IMR-90 (cell line): Measurements from ENCODE around the gene SAFB2. TPM values are rescaled to one million over a fixed set of nuclear protein-coding genes. Genes with fewer than 3 reads are reported as not detected.

Source experiments
- ATAC-seq: fragments of 200-7000 bp; cut with Tn5 transposase; 2 replicates; pipeline ENCODE4 v1.9.1; 2020; ENCODE audit warnings: low read depth, mild to moderate bottlenecking, moderate library complexity
- BruUV-seq: library from RNA; stranded (reverse); fragments of 400-500 nt; replicated peaks from 2 replicates; lab custom pipeline; 2021; lab: Mats Ljungman, UMichigan
- CTCF ChIA-PET: fragments of 300-600 bp; formaldehyde crosslinking; extraction: SDS; loops from one replicate; lab custom pipeline; 2021; ENCODE audit warnings: antibody characterized with exemption; lab: Yijun Ruan, JAX
- POLR2A ChIA-PET: fragments of 300-600 bp; sonication (Branson Sonifier 250); formaldehyde crosslinking; loops from one replicate; lab custom pipeline; 2022; ENCODE audit warnings: antibody characterized with exemption; ENCODE audit not compliant: unreplicated experiment; lab: Charles Lee
- DNase-seq: peaks from one replicate; pipeline ENCODE4 v3.0.0; 2013
- H2AFZ ChIP-seq: replicated peaks from 2 replicates; pipeline ENCODE3; 2013; ENCODE audit warnings: low read length, mild to moderate bottlenecking; ENCODE audit not compliant: poor library complexity
- H2AK5ac ChIP-seq: 2 replicates; pipeline ENCODE4 v1.6.1; 2013; ENCODE audit warnings: low read depth, low read length, inconsistent platforms
- H2AK9ac ChIP-seq: replicated peaks from 2 replicates; pipeline ENCODE3; 2013; ENCODE audit warnings: mild to moderate bottlenecking, low read depth, low read length, moderate library complexity; ENCODE audit not compliant: poor library complexity
- H2BK120ac ChIP-seq: 2 replicates; pipeline ENCODE4 v1.6.1; 2013; ENCODE audit warnings: low read depth, low read length, inconsistent platforms
- H2BK15ac ChIP-seq: 3 replicates; pipeline ENCODE4 v1.6.1; 2013; ENCODE audit warnings: low read depth, low read length, inconsistent platforms
- H2BK20ac ChIP-seq: 2 replicates; pipeline ENCODE4 v1.6.1; 2013; ENCODE audit warnings: low read depth, mild to moderate bottlenecking, inconsistent platforms, low read length, moderate library complexity
- H2BK5ac ChIP-seq: 2 replicates; pipeline ENCODE4 v1.6.1; 2013; ENCODE audit warnings: mild to moderate bottlenecking, low read depth, low read length, inconsistent platforms; ENCODE audit not compliant: poor library complexity, severe bottlenecking
- H3K14ac ChIP-seq: replicated peaks from 2 replicates; pipeline ENCODE4 v1.6.1; 2013; ENCODE audit warnings: low read depth, low read length, inconsistent platforms
- H3K18ac ChIP-seq: 2 replicates; pipeline ENCODE4 v1.6.1; 2013; ENCODE audit warnings: low read depth, low read length, control low read depth
- H3K23ac ChIP-seq: 2 replicates; pipeline ENCODE4 v1.6.1; 2013; ENCODE audit warnings: low read depth, low read length, inconsistent platforms
- H3K27ac ChIP-seq: 2 replicates; pipeline ENCODE4 v1.5.1; 2013; ENCODE audit warnings: mild to moderate bottlenecking, control low read depth, low read length; ENCODE audit not compliant: insufficient read depth
- H3K27me3 ChIP-seq: 2 replicates; pipeline ENCODE4 v1.6.1; 2013; ENCODE audit warnings: low read length; ENCODE audit not compliant: control insufficient read depth, insufficient read depth
- H3K36me3 ChIP-seq: 2 replicates; pipeline ENCODE4 v1.6.1; 2013; ENCODE audit warnings: low read length, mixed read lengths; ENCODE audit not compliant: control insufficient read depth, insufficient read depth
- H3K4ac ChIP-seq: 2 replicates; pipeline ENCODE4 v1.6.1; 2013; ENCODE audit warnings: low read depth, low read length, inconsistent platforms
- H3K4me1 ChIP-seq: 2 replicates; pipeline ENCODE4 v1.6.1; 2013; ENCODE audit warnings: low read length, mixed read lengths; ENCODE audit not compliant: control insufficient read depth, insufficient read depth
- H3K4me2 ChIP-seq: 2 replicates; pipeline ENCODE4 v1.6.1; 2013; ENCODE audit warnings: low read depth, mild to moderate bottlenecking, control low read depth, low read length, moderate library complexity
- H3K4me3 ChIP-seq: 2 replicates; pipeline ENCODE4 v1.5.1; 2013; ENCODE audit warnings: low read depth, mild to moderate bottlenecking, control low read depth, low read length, moderate library complexity; ENCODE audit not compliant: insufficient read depth
- H3K56ac ChIP-seq: 2 replicates; pipeline ENCODE4 v1.6.1; 2013; ENCODE audit warnings: low read length, inconsistent platforms; ENCODE audit not compliant: insufficient read depth; ENCODE audit errors: extremely low read depth
- H3K79me1 ChIP-seq, 2 experiments: 2 replicates each; pipeline ENCODE4 v1.6.1; 2013; ENCODE audit warnings: low read length in 2 of 2, inconsistent platforms in 1 of 2, low read depth in 1 of 2
- H3K9ac ChIP-seq: 2 replicates; pipeline ENCODE4 v1.6.1; 2013; ENCODE audit warnings: low read depth, low read length, control low read depth
- H3K9me1 ChIP-seq: 2 replicates; pipeline ENCODE4 v1.6.1; 2013; ENCODE audit warnings: low read length, inconsistent platforms; ENCODE audit not compliant: insufficient read depth
- H3K9me3 ChIP-seq: 2 replicates; pipeline ENCODE4 v1.6.1; 2013; ENCODE audit warnings: low read length; ENCODE audit not compliant: control insufficient read depth, insufficient read depth
- H4K20me1 ChIP-seq: 2 replicates; pipeline ENCODE4 v1.6.1; 2013; ENCODE audit warnings: low read length, inconsistent platforms; ENCODE audit not compliant: insufficient read depth
- H4K5ac ChIP-seq: 2 replicates; pipeline ENCODE4 v1.6.1; 2013; ENCODE audit warnings: mild to moderate bottlenecking, low read depth, low read length, control low read depth
- H4K8ac ChIP-seq, 2 experiments: 2 replicates each; pipeline ENCODE4 v1.6.1; 2013; ENCODE audit warnings: low read depth in 2 of 2, low read length in 2 of 2, control low read depth in 1 of 2, inconsistent platforms in 1 of 2
- H4K91ac ChIP-seq: 2 replicates; pipeline ENCODE4 v1.6.1; 2013; ENCODE audit warnings: low read depth, low read length, inconsistent platforms; ENCODE audit not compliant: insufficient read depth
- BHLHE40 ChIP-seq: fragments of 150-350 bp; IDR thresholded peaks from 2 replicates; pipeline ENCODE4 v1.6.1; 2016; ENCODE audit warnings: mild to moderate bottlenecking, low read depth, low read length
- CEBPB ChIP-seq: IDR thresholded peaks from 2 replicates; pipeline ENCODE4 v1.6.1; 2012; ENCODE audit warnings: low read depth, low read length, improper control_type of control experiment
- FOS ChIP-seq: fragments of 150-350 bp; IDR thresholded peaks from 2 replicates; pipeline ENCODE4 v1.6.1; 2016; ENCODE audit warnings: low read depth, low read length
- MAFK ChIP-seq: IDR thresholded peaks from 2 replicates; pipeline ENCODE4 v1.6.1; 2012; ENCODE audit warnings: low read depth, low read length, improper control_type of control experiment
- MAZ ChIP-seq: IDR thresholded peaks from 2 replicates; pipeline ENCODE4 v1.6.1; 2012; ENCODE audit warnings: low read depth, mild to moderate bottlenecking, low read length, improper control_type of control experiment, moderate library complexity, borderline replicate concordance
- MXI1 ChIP-seq: IDR thresholded peaks from 2 replicates; pipeline ENCODE4 v1.6.1; 2012; ENCODE audit warnings: low read depth, mild to moderate bottlenecking, low read length, moderate library complexity, borderline replicate concordance
- POLR2A ChIP-seq: IDR thresholded peaks from 2 replicates; pipeline ENCODE4 v1.6.1; 2012; ENCODE audit warnings: mild to moderate bottlenecking, low read depth, low read length
- RCOR1 ChIP-seq: IDR thresholded peaks from 2 replicates; pipeline ENCODE4 v1.6.1; 2012; ENCODE audit warnings: mild to moderate bottlenecking, low read length, improper control_type of control experiment; ENCODE audit not compliant: insufficient replicate concordance
- RFX5 ChIP-seq: IDR thresholded peaks from 2 replicates; pipeline ENCODE4 v1.8.0; 2012; ENCODE audit warnings: low read depth, mild to moderate bottlenecking, low read length, moderate library complexity
- SMC3 ChIP-seq: fragments of 150-350 bp; IDR thresholded peaks from 2 replicates; pipeline ENCODE4 v1.6.1; 2016; ENCODE audit warnings: low read depth, mild to moderate bottlenecking, antibody characterized with exemption, low read length, moderate library complexity
- WGBS, 2 experiments: methylation state at CpG; one replicate each; pipeline versions ENCODE4 v1.1.5 to v1.1.7; 2013; ENCODE audit warnings: missing lambda C conversion rate in 2 of 2; ENCODE audit not compliant: insufficient read length in 1 of 2; ENCODE audit errors: extremely low coverage in 2 of 2; 5-methylcytosine and 5-hydroxymethylcytosine counted together
- dilution Hi-C: fragments of 300-500 bp; cut with HindIII; formaldehyde crosslinking; loops from one replicate; pipeline ENCODE4 v1.14.3; 2018; ENCODE audit warnings: low sequenced_read_pairs; ENCODE audit not compliant: unreplicated experiment
- in situ Hi-C: fragments of 300-500 bp; cut with MboI; formaldehyde crosslinking; loops from 3 replicates; pipeline ENCODE4 v1.14.3; 2019; ENCODE audit warnings: low sequenced_read_pairs, inconsistent platforms, mixed read lengths
- intact Hi-C: fragments of 100-400 bp; cut with micrococcal nuclease; formaldehyde crosslinking; loops from 2 replicates; pipeline ENCODE4 v1.10.0; 2022
- polyA plus RNA-seq, 3 experiments: library from polyadenylated mRNA; depleted of rRNA; stranded (reverse); fragments of >200 nt; gene quantifications; 2 replicates each; pipeline ENCODE4 v1.2.3, GENCODE V29; 2012; ENCODE audit warnings: low replicate concordance in 1 of 3
- total RNA-seq: library from RNA; depleted of rRNA; stranded (reverse); fragments of >200 nt; gene quantifications from 2 replicates; pipeline ENCODE4 v1.2.3, GENCODE V29; 2012
- TF ChIP-seq, protein P1 (sequence below): fragments of 150-350 bp; IDR thresholded peaks from 2 replicates; pipeline ENCODE4 v1.6.1; 2017; ENCODE audit warnings: mild to moderate bottlenecking, antibody characterized with exemption, low read length, low read depth
- TF ChIP-seq, protein P2 (sequence below): conservative IDR thresholded peaks from 2 replicates; pipeline ENCODE4 v1.5.1; 2012; ENCODE audit warnings: mild to moderate bottlenecking, low read depth, low read length, improper control_type of control experiment

SAFB2 gene
- total and polyA plus RNA-seq, 2 of the 4 experiments (the other 2 are of a cell fraction) = 11.8 to 26.2 TPM

DNA sequence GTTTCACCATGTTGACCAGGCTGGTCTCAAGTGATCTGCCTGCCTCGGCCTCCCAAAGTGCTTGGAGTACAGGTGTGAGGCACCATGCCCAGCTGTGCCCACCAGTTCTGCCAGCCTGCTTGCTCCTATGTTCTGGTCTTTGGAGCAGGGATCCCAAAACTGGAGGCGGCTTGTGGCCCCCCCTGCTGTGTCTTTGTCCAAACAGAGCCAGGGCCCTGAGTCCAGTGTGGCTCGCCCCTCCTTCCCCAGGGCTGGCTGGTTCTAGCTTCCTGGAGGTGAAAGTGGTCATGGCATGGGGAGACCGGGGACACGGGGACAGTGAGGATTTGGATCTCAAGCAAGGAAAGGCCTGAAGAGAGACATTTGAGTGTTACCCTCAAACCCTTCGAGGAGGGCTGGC is 43.3 kb downstream of the SAFB2 start:
- H3K4me1 ChIP-seq = no peaks in the 10 kb centered on the region
- ATAC-seq (no peak), DNase-seq (no peak)
- H3K14ac ChIP-seq = no peak overlapping the region
- no peak overlapping the region for H3K4me3 ChIP-seq
- H3K4me2 ChIP-seq = no peak overlapping the region
- no peak overlapping the region for H3K56ac ChIP-seq
- H2BK20ac ChIP-seq = no peak overlapping the region
- H4K5ac ChIP-seq = no peak overlapping the region
- ChIA-PET CTCF (interaction anchor here (0.6 kb wide), 1 partner anchor 18 kb away, joined by 3 read pairs; no protein-coding TSS in a partner anchor), POLR2A (no interaction called here)
- no peak overlapping the region for H2BK5ac ChIP-seq
- no TSS peak for BruUV-seq
- no peak overlapping the region for H2AFZ ChIP-seq
- in situ Hi-C loops = loop anchor here (5.0 kb wide), 1 partner anchor 527 kb away; no protein-coding TSS in a partner anchor
- no peak overlapping the region for H2BK120ac ChIP-seq
- no peak for TF ChIP-seq BHLHE40
- TF ChIP-seq, protein P1, sequence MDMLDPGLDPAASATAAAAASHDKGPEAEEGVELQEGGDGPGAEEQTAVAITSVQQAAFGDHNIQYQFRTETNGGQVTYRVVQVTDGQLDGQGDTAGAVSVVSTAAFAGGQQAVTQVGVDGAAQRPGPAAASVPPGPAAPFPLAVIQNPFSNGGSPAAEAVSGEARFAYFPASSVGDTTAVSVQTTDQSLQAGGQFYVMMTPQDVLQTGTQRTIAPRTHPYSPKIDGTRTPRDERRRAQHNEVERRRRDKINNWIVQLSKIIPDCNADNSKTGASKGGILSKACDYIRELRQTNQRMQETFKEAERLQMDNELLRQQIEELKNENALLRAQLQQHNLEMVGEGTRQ = no peak
- TF ChIP-seq, protein P2, sequence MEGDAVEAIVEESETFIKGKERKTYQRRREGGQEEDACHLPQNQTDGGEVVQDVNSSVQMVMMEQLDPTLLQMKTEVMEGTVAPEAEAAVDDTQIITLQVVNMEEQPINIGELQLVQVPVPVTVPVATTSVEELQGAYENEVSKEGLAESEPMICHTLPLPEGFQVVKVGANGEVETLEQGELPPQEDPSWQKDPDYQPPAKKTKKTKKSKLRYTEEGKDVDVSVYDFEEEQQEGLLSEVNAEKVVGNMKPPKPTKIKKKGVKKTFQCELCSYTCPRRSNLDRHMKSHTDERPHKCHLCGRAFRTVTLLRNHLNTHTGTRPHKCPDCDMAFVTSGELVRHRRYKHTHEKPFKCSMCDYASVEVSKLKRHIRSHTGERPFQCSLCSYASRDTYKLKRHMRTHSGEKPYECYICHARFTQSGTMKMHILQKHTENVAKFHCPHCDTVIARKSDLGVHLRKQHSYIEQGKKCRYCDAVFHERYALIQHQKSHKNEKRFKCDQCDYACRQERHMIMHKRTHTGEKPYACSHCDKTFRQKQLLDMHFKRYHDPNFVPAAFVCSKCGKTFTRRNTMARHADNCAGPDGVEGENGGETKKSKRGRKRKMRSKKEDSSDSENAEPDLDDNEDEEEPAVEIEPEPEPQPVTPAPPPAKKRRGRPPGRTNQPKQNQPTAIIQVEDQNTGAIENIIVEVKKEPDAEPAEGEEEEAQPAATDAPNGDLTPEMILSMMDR = no peak
- no peak for TF ChIP-seq SMC3
- TF ChIP-seq POLR2A = no peak
- TF ChIP-seq FOS = no peak
- no peak for TF ChIP-seq RFX5
- no peak for TF ChIP-seq MAFK
- no peak for TF ChIP-seq MXI1
- TF ChIP-seq MAZ = no peak
- TF ChIP-seq CEBPB = no peak
- TF ChIP-seq RCOR1 = no peak
- H3K23ac ChIP-seq = no peak overlapping the region
- no peaks in the 10 kb centered on the region for H3K79me1 ChIP-seq
- intact Hi-C loops = loop anchor here (10.0 kb wide), 1 partner anchor 204 kb away; no protein-coding TSS in a partner anchor
- H3K36me3 ChIP-seq = peaks cover 3% of the 10 kb centered on the region; the same call in 1 of the 2 replicates
- H3K9ac ChIP-seq = no peak overlapping the region
- dilution Hi-C loops = no loop called here
- no peak overlapping the region for H4K8ac ChIP-seq
- H2AK5ac ChIP-seq = no peak overlapping the region
- H3K27me3 ChIP-seq = no peaks in the 10 kb centered on the region
- H3K9me1 ChIP-seq = no peaks in the 10 kb centered on the region
- no peak overlapping the region for H4K91ac ChIP-seq
- H3K9me3 ChIP-seq = no peaks in the 10 kb centered on the region
- WGBS, 2 experiments = 83% methylated on average over 1 of the region's 6 CpGs; no CpG with 5 or more reads in 1 of the 2 experiments
- no peak overlapping the region for H2AK9ac ChIP-seq
- H3K4ac ChIP-seq = no peak overlapping the region
- no peak overlapping the region for H2BK15ac ChIP-seq
- H4K20me1 ChIP-seq = no peaks in the 10 kb centered on the region; the same call in 1 of the 2 replicates
- no peak overlapping the region for H3K27ac ChIP-seq
- no peak overlapping the region for H3K18ac ChIP-seq
